HEK293 (cell line): ENCODE measurements around the gene PCGF1.

Source experiments
- CTCF ChIP-seq: fragments of 450-650 bp; formaldehyde crosslinking; IDR thresholded peaks from 2 replicates; pipeline ENCODE4 v1.5.1; 2016; ENCODE audit warnings: missing biosample characterization, missing genetic modification characterization
- HOXD13 ChIP-seq: sonication (generic); formaldehyde crosslinking; IDR thresholded peaks from 2 replicates; pipeline ENCODE4 v1.8.0; 2022; ENCODE audit warnings: missing genetic modification reagents, borderline replicate concordance
- KLF1 ChIP-seq: fragments of 450-650 bp; formaldehyde crosslinking; IDR thresholded peaks from 2 replicates; pipeline ENCODE4 v1.5.1; 2016; ENCODE audit warnings: missing biosample characterization, missing genetic modification characterization
- KLF10 ChIP-seq: fragments of 450-650 bp; IDR thresholded peaks from 2 replicates; pipeline ENCODE4 v1.5.1; 2018; ENCODE audit warnings: missing biosample characterization, mild to moderate bottlenecking, missing genetic modification characterization
- TCF7L2 ChIP-seq: IDR thresholded peaks from 2 replicates; pipeline ENCODE4 v1.6.1; 2011; ENCODE audit warnings: low read depth, mild to moderate bottlenecking, inconsistent platforms, low read length, moderate library complexity, borderline replicate concordance
- ZBTB49 ChIP-seq: fragments of 450-650 bp; formaldehyde crosslinking; IDR thresholded peaks from 2 replicates; pipeline ENCODE4 v1.5.1; 2016; ENCODE audit warnings: missing biosample characterization, missing genetic modification characterization, low read depth
- ZNF274 ChIP-seq, 2 experiments: fragments of 200-500 bp in 1 of 2; fragments of 450-650 bp in 1 of 2; sonication (Bioruptor generic) in 1 of 2; formaldehyde crosslinking in 1 of 2; IDR thresholded peaks; 2 replicates each; pipeline versions ENCODE4 v1.5.1 to v1.6.1; 2014 to 2016; ENCODE audit warnings: borderline replicate concordance in 1 of 2, inconsistent platforms in 1 of 2, low read length in 1 of 2, missing biosample characterization in 1 of 2, missing genetic modification characterization in 1 of 2
- TF ChIP-seq, protein P1 (sequence below): fragments of 450-650 bp; formaldehyde crosslinking; IDR thresholded peaks from 2 replicates; pipeline ENCODE4 v1.5.1; 2017; ENCODE audit warnings: missing biosample characterization, missing genetic modification characterization

DNA sequence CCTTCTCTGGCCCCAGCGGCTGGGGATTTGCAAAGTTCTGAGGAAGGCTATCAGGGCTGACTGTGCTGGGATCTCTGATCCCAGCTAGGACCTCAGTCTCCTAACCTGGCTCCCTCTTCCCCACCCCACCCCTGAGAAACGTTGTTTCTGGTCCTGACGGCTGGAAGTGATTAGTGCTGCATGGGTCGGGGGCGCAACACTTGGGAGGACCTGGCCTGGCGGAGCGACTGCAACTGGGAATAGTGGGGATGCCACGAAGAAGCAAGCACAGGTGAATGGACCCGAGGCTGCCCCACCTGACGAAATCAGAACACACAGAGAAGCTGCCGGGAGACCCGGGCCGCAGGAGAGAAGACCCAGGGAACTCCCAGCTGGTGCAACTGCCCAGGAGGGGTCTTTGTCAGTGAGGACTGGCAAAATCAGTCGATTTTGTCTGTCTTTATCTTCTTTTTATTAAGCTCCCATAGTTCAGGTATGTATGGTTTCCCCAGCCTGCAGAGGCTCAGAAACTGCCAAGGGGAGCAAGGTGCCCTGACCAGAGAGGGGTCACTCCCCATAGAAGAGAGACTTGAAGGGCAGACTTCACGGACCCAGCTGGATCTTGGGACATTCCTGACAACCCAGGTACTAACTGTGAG lies 7.4 kb downstream of the PCGF1 start:
- TF ChIP-seq CTCF: no peak
- no peak for TF ChIP-seq KLF10 (tag by site-specific recombination)
- no peak for TF ChIP-seq HOXD13 (CRISPR knock-in tag)
- TF ChIP-seq KLF1: no peak
- no peak for TF ChIP-seq ZBTB49 (tag by site-specific recombination)
- TF ChIP-seq TCF7L2: no peak
- TF ChIP-seq, protein P1, sequence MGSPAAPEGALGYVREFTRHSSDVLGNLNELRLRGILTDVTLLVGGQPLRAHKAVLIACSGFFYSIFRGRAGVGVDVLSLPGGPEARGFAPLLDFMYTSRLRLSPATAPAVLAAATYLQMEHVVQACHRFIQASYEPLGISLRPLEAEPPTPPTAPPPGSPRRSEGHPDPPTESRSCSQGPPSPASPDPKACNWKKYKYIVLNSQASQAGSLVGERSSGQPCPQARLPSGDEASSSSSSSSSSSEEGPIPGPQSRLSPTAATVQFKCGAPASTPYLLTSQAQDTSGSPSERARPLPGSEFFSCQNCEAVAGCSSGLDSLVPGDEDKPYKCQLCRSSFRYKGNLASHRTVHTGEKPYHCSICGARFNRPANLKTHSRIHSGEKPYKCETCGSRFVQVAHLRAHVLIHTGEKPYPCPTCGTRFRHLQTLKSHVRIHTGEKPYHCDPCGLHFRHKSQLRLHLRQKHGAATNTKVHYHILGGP: no peak
- TF ChIP-seq ZNF274 (IDR thresholded peaks at IDR 0.05; ENCODE audit: low read length): no peak
- no peak for TF ChIP-seq ZNF274 (tag by site-specific recombination; IDR thresholded peaks at IDR 0.05; ENCODE audit: borderline replicate concordance)
